Measurements from ENCODE around the gene FTCD.

DNA sequence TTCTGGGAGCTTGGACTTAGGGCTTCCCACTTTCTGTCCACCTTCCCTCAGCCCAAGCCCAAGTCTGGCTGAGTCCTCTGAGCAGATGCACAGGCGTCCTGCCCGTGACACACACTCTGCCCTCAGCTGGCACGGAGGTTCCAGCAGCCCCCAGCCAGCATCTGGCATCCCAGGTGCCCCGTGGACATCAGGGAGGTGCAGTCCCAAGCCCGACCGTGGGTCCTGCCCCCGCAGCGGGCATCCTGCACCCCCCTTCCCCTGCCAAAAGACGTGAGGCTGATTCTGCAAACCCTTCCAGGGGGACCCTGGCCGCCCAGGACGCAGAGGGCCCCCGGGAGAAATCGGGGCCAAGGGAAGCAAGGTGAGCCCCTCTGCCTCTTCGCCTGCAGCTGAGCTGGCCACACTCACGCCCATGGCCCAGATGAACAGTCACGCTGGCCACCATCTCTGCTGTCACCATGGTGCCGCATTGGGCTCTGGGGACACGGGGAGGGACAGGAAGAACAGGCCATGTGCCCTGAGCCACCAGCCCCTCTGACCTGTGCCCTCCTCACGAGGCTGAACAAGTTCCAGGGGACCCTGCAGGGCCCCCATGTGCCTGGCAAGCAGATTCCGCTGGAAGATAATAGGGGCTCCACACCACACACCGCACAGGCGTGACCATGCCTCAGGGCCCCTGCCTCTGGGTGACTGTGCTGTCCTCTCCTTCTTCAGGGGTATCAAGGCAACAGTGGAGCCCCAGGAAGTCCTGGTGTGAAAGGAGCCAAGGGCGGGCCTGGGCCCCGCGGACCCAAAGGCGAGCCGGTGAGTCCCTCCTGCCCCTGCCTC is 36.8 kb downstream of the FTCD start:
- TF ChIP-seq, protein P1, sequence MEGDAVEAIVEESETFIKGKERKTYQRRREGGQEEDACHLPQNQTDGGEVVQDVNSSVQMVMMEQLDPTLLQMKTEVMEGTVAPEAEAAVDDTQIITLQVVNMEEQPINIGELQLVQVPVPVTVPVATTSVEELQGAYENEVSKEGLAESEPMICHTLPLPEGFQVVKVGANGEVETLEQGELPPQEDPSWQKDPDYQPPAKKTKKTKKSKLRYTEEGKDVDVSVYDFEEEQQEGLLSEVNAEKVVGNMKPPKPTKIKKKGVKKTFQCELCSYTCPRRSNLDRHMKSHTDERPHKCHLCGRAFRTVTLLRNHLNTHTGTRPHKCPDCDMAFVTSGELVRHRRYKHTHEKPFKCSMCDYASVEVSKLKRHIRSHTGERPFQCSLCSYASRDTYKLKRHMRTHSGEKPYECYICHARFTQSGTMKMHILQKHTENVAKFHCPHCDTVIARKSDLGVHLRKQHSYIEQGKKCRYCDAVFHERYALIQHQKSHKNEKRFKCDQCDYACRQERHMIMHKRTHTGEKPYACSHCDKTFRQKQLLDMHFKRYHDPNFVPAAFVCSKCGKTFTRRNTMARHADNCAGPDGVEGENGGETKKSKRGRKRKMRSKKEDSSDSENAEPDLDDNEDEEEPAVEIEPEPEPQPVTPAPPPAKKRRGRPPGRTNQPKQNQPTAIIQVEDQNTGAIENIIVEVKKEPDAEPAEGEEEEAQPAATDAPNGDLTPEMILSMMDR (conservative IDR thresholded peaks at IDR 0.05 in 1 of 2, IDR thresholded peaks at IDR 0.05 in 1 of 2; ENCODE audit: low read depth in 1 of 2, low read length in 2 of 2): no peak
- TF ChIP-seq EZH2 (IDR thresholded peaks at IDR 0.05; ENCODE audit: low read length, missing control alignments): no peak

Measured in fibroblast of lung (primary cell).